ENCODE measurements around the gene TCF7L2. TPM values are rescaled to one million over a fixed set of nuclear protein-coding genes. Genes with fewer than 3 reads are reported as not detected.

Gene TCF7L2
- polyA plus RNA-seq, 1 donor from 2014 or later = 1.7 TPM

- Histone ChIP-seq H3K9me2 (ENCODE audit: insufficient read depth, low read length) (no peaks in the 10 kb centered on the region), H3K9me3 (ENCODE audit: low read length) (no peaks in the 10 kb centered on the region), H4K20me1 (ENCODE audit: insufficient read depth) (no peaks in the 10 kb centered on the region), H3K79me2 (replicated peaks; ENCODE audit: insufficient read depth, low read length) (no peaks in the 10 kb centered on the region), H3K4me2 (ENCODE audit: low read length) (no peak overlapping the region), H3F3A (ENCODE audit: insufficient read depth, low read length, poor library complexity, severe bottlenecking) (no peaks in the 10 kb centered on the region), H2AFZ (ENCODE audit: low read depth, low read length) (no peak overlapping the region), H3K27me3 (ENCODE audit: insufficient read depth, low read depth, low read length) (no peaks in the 10 kb centered on the region), H3K36me3 (ENCODE audit: insufficient read depth, low read length) (no peaks in the 10 kb centered on the region), H3K9ac (ENCODE audit: low read length) (no peak overlapping the region), H3K27ac (ENCODE audit: low read length) (no peak overlapping the region), H3K4me3 (ENCODE audit: low read length) (no peak overlapping the region)
- TF ChIP-seq POLR2AphosphoS5 (IDR thresholded peaks at IDR 0.05) (no peak), RAD21 (conservative IDR thresholded peaks at IDR 0.05) (no peak), CTCF (IDR thresholded peaks at IDR 0.05; ENCODE audit: poor library complexity, severe bottlenecking) (no peak), EZH2 (IDR thresholded peaks at IDR 0.05; ENCODE audit: borderline replicate concordance, insufficient read depth, low read length, poor library complexity, severe bottlenecking) (no peak), REST (IDR thresholded peaks at IDR 0.05; ENCODE audit: borderline replicate concordance) (no peak), MXI1 (conservative IDR thresholded peaks at IDR 0.05; ENCODE audit: poor library complexity, severe bottlenecking) (no peak), SMC3 (conservative IDR thresholded peaks at IDR 0.05; ENCODE audit: poor library complexity) (no peak), EP300 (conservative IDR thresholded peaks at IDR 0.05; ENCODE audit: poor library complexity, severe bottlenecking) (no peak), TAF1 (IDR thresholded peaks at IDR 0.05; ENCODE audit: low read depth) (no peak)
These were observed 227.3 kb downstream of the TCF7L2 start for GRCh38 chr10:113177156-113177935.

DNA sequence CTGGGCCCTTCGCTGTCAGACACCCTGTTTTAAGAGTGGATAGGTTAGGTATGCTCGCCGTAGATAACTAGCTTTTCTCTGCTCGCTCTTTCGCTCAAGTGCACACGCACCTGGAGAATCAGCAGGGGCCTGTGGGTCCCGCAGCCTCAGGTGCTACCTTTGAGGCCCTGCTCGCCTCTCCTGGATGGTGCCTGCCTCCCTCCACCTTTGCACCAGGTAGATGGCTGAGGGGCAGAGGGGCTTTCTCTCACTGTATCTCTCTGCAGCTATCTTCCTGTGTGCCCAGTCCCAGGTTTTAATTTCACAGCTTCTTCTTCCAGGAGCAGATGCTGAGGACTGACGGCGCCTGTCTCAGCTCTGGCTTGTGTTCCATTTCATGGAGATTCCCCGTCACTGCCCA, 227.9 kb downstream of the TCF7L2 start:
- Histone ChIP-seq H3K79me2 (replicated peaks; ENCODE audit: insufficient read depth, low read length) (no peaks in the 10 kb centered on the region), H3K9me2 (ENCODE audit: insufficient read depth, low read length) (no peaks in the 10 kb centered on the region), H3K4me2 (ENCODE audit: low read length) (no peak overlapping the region), H3K27ac (ENCODE audit: low read length) (no peak overlapping the region), H3F3A (ENCODE audit: insufficient read depth, low read length, poor library complexity, severe bottlenecking) (no peaks in the 10 kb centered on the region), H4K20me1 (ENCODE audit: insufficient read depth) (no peaks in the 10 kb centered on the region), H2AFZ (ENCODE audit: low read depth, low read length) (no peak overlapping the region), H3K4me3 (ENCODE audit: low read length) (no peak overlapping the region), H3K9ac (ENCODE audit: low read length) (no peak overlapping the region), H3K36me3 (ENCODE audit: insufficient read depth, low read length) (no peaks in the 10 kb centered on the region), H3K9me3 (ENCODE audit: low read length) (no peaks in the 10 kb centered on the region), H3K27me3 (ENCODE audit: insufficient read depth, low read depth, low read length) (no peaks in the 10 kb centered on the region)
- no peak for TF ChIP-seq RAD21 (conservative IDR thresholded peaks at IDR 0.05)
- TF ChIP-seq REST (IDR thresholded peaks at IDR 0.05; ENCODE audit: borderline replicate concordance) = no peak
- TF ChIP-seq SMC3 (conservative IDR thresholded peaks at IDR 0.05; ENCODE audit: poor library complexity) = no peak
- TF ChIP-seq POLR2AphosphoS5 (IDR thresholded peaks at IDR 0.05) = no peak
- no peak for TF ChIP-seq EP300 (conservative IDR thresholded peaks at IDR 0.05; ENCODE audit: poor library complexity, severe bottlenecking)
- TF ChIP-seq EZH2 (IDR thresholded peaks at IDR 0.05; ENCODE audit: borderline replicate concordance, insufficient read depth, low read length, poor library complexity, severe bottlenecking) = no peak
- no peak for TF ChIP-seq MXI1 (conservative IDR thresholded peaks at IDR 0.05; ENCODE audit: poor library complexity, severe bottlenecking)
- no peak for TF ChIP-seq CTCF (IDR thresholded peaks at IDR 0.05; ENCODE audit: poor library complexity, severe bottlenecking)
- TF ChIP-seq TAF1 (IDR thresholded peaks at IDR 0.05; ENCODE audit: low read depth) = no peak
